GM12878 (cell line): ENCODE measurements around the gene PSORS1C1. TPM values are rescaled to one million over a fixed set of nuclear protein-coding genes. Genes with fewer than 3 reads are reported as not detected.

Source experiments
- ATAC-seq: fragments of 200-7000 bp; cut with Tn5 transposase; 3 replicates; pipeline ENCODE4 v1.9.1; 2020; ENCODE audit warnings: mild to moderate bottlenecking, moderate library complexity
- BruUV-seq: library from RNA; stranded (reverse); fragments of 400-500 nt; replicated peaks from 2 replicates; lab custom pipeline; 2021; lab: Mats Ljungman, UMichigan
- CTCF ChIA-PET: fragments of 300-600 bp; sonication (Branson Sonifier 250); formaldehyde crosslinking; extraction: SDS; loops from one replicate; lab custom pipeline; 2021; ENCODE audit warnings: inconsistent platforms; lab: Yijun Ruan, JAX
- POLR2A ChIA-PET: fragments of 350-600 bp; formaldehyde crosslinking; extraction: SDS; loops from one replicate; lab custom pipeline; 2021; ENCODE audit warnings: inconsistent platforms; lab: Charles Lee
- RAD21 ChIA-PET: fragments of 300-600 bp; sonication (Branson Sonifier 250); formaldehyde crosslinking; loops from one replicate; lab custom pipeline; 2023; ENCODE audit warnings: antibody characterized with exemption; ENCODE audit not compliant: unreplicated experiment; lab: Charles Lee
- SMC1A ChIA-PET: fragments of 300-600 bp; sonication (Branson Sonifier 250); formaldehyde crosslinking; loops from one replicate; lab custom pipeline; 2023; ENCODE audit not compliant: unreplicated experiment, uncharacterized antibody; lab: Charles Lee
- DNase-seq: peaks from one replicate; pipeline ENCODE4 v3.0.0-alpha.2; 2011; ENCODE audit warnings: low read depth, low spot score
- FAIRE-seq: peaks from 3 replicates; lab custom pipeline; 2011; peaks lifted over from hg19 to GRCh38; lab: Jason Lieb, UNC
- H2AFZ ChIP-seq: 2 replicates; pipeline ENCODE4 v1.6.0; 2011; ENCODE audit warnings: low read depth, low read length, control low read depth; ENCODE audit not compliant: control insufficient read depth
- H3K27ac ChIP-seq: 2 replicates; pipeline ENCODE4 v1.5.1; 2011; ENCODE audit warnings: control low read depth; ENCODE audit not compliant: control insufficient read depth, insufficient read depth
- H3K27me3 ChIP-seq, 2 experiments: replicated peaks in 1 of 2; 2 replicates each; pipeline versions ENCODE4 v1.6.0 to v1.6.1; 2011; ENCODE audit warnings: low read length in 1 of 2; ENCODE audit not compliant: control insufficient read depth in 2 of 2, insufficient read depth in 2 of 2
- H3K36me3 ChIP-seq, 2 experiments: 2 replicates each; pipeline ENCODE4 v1.5.1; 2011; ENCODE audit warnings: low read length in 1 of 2; ENCODE audit not compliant: control insufficient read depth in 2 of 2, insufficient read depth in 2 of 2
- H3K4me1 ChIP-seq: 2 replicates; pipeline ENCODE4 v1.6.1; 2011; ENCODE audit warnings: mild to moderate bottlenecking, low read length, moderate library complexity, mixed read lengths; ENCODE audit not compliant: control insufficient read depth, insufficient read depth
- H3K4me2 ChIP-seq: 2 replicates; pipeline ENCODE4 v1.6.0; 2011; ENCODE audit warnings: control low read depth; ENCODE audit not compliant: control insufficient read depth, insufficient read depth
- H3K4me3 ChIP-seq: fragments of 200-600 bp; sonication (generic); 2 replicates; pipeline ENCODE4 v1.5.1; 2016
- H3K79me2 ChIP-seq: 2 replicates; pipeline ENCODE4 v1.6.0; 2011; ENCODE audit warnings: low read length; ENCODE audit not compliant: control insufficient read depth, insufficient read depth
- H3K9ac ChIP-seq: 2 replicates; pipeline ENCODE4 v1.8.0; 2011; ENCODE audit warnings: low read length, control low read depth, mixed read lengths; ENCODE audit not compliant: control insufficient read depth, insufficient read depth
- H3K9me3 ChIP-seq: replicated peaks from 3 replicates; pipeline ENCODE4 v1.5.1; 2011; ENCODE audit warnings: mild to moderate bottlenecking, low read length; ENCODE audit not compliant: control insufficient read depth, insufficient read depth
- H4K20me1 ChIP-seq: 2 replicates; pipeline ENCODE4 v1.6.0; 2011; ENCODE audit not compliant: control insufficient read depth, insufficient read depth
- BHLHE40 ChIP-seq, 2 experiments: fragments of 450-650 bp in 1 of 2; IDR thresholded peaks; 2 replicates each; pipeline ENCODE4 v1.6.1; 2011 to 2017; ENCODE audit warnings: low read depth in 2 of 2, borderline replicate concordance in 1 of 2, improper control_type of control experiment in 1 of 2, low read length in 1 of 2, mild to moderate bottlenecking in 1 of 2
- CHD1 ChIP-seq: IDR thresholded peaks from 2 replicates; pipeline ENCODE4 v1.6.1; 2012; ENCODE audit warnings: low read depth, low read length, improper control_type of control experiment
- EED ChIP-seq: sonication (generic); IDR thresholded peaks from 2 replicates; pipeline ENCODE4 v1.6.1; 2016; ENCODE audit warnings: antibody characterized with exemption, low read depth
- FOXM1 ChIP-seq: IDR thresholded peaks from 2 replicates; pipeline ENCODE4 v1.6.1; 2012; ENCODE audit warnings: low read depth, mild to moderate bottlenecking, inconsistent platforms, low read length, moderate library complexity
- GATAD2B ChIP-seq: fragments of 450-650 bp; conservative IDR thresholded peaks from 2 replicates; pipeline ENCODE4 v1.6.1; 2017; ENCODE audit warnings: low read depth, mild to moderate bottlenecking, moderate library complexity
- JUNB ChIP-seq: IDR thresholded peaks from 2 replicates; pipeline ENCODE4 v1.6.1; 2016; ENCODE audit warnings: antibody characterized with exemption, mild to moderate bottlenecking
- KDM1A ChIP-seq: fragments of 200-600 bp; sonication (generic); IDR thresholded peaks from 2 replicates; pipeline ENCODE4 v1.6.1; 2016; ENCODE audit warnings: borderline replicate concordance
- RAD21 ChIP-seq: IDR thresholded peaks from 2 replicates; pipeline ENCODE4 v1.6.1; 2011; ENCODE audit warnings: mild to moderate bottlenecking, low read depth, low read length, moderate library complexity; ENCODE audit not compliant: insufficient read depth
- RB1 ChIP-seq: fragments of 450-650 bp; formaldehyde crosslinking; IDR thresholded peaks from 2 replicates; pipeline ENCODE4 v1.6.1; 2017; ENCODE audit warnings: mild to moderate bottlenecking, borderline replicate concordance
- SIX5 ChIP-seq: IDR thresholded peaks from 2 replicates; pipeline ENCODE4 v1.6.1; 2011; ENCODE audit warnings: mild to moderate bottlenecking, low read depth, low read length, moderate library complexity; ENCODE audit not compliant: severe bottlenecking
- SMAD1 ChIP-seq: fragments of 450-650 bp; IDR thresholded peaks from 2 replicates; pipeline ENCODE4 v1.6.1; 2018; ENCODE audit warnings: mild to moderate bottlenecking, low read depth; ENCODE audit not compliant: partially characterized antibody
- SMC3 ChIP-seq: IDR thresholded peaks from 2 replicates; pipeline ENCODE4 v1.6.1; 2011; ENCODE audit warnings: low read length, improper control_type of control experiment, borderline replicate concordance
- USF1 ChIP-seq: IDR thresholded peaks from 2 replicates; pipeline ENCODE4 v1.6.1; 2011; ENCODE audit warnings: borderline replicate concordance, low read depth, mild to moderate bottlenecking, moderate library complexity, mixed read lengths, low read length; ENCODE audit not compliant: insufficient read depth; ENCODE audit errors: extremely low read length
- YY1 ChIP-seq: IDR thresholded peaks from 2 replicates; pipeline ENCODE4 v1.6.1; 2011; ENCODE audit warnings: low read depth, mild to moderate bottlenecking, low read length
- ZNF274 ChIP-seq: IDR thresholded peaks from one replicate; pipeline ENCODE4 v1.8.0; 2011; ENCODE audit not compliant: insufficient read length, insufficient read depth
- WGBS: methylation state at CpG from one replicate; pipeline ENCODE4 v1.1.6; 2016; ENCODE audit warnings: low lambda C conversion rate; ENCODE audit not compliant: insufficient replicate concordance, insufficient coverage; ENCODE audit errors: missing lambda C conversion rate; 5-methylcytosine and 5-hydroxymethylcytosine counted together
- in situ Hi-C: fragments of 300-500 bp; cut with MboI; formaldehyde crosslinking; loops from 9 replicates; pipeline ENCODE4 v1.14.3; 2018; ENCODE audit warnings: mixed read lengths
- intact Hi-C: fragments of 100-400 bp; cut with micrococcal nuclease; formaldehyde crosslinking; loops from one replicate; pipeline ENCODE4 v1.14.2; 2022; ENCODE audit not compliant: unreplicated experiment
- polyA plus RNA-seq, 11 experiments: library from polyadenylated mRNA; depleted of rRNA in 4 of 11; unstranded in 6 of 11; stranded (reverse) in 5 of 11; fragments of >200 nt; fragmentation: Nextera tagmentation in 4 of 11; fragmentation: Illumina TruSeq in 1 of 11; extraction: Ambion mirVana in 4 of 11; extraction: Trizol in 1 of 11; gene quantifications; 1 replicate in 1 of 11; 2 replicates in 10 of 11; pipeline versions ENCODE4 v1.2.1 to v1.2.3, GENCODE V29; 2011 to 2016; ENCODE audit warnings: inconsistent platforms in 2 of 11, missing spikeins in 2 of 11, low read depth in 1 of 11
- total RNA-seq, 4 experiments: library from RNA; depleted of rRNA in 3 of 4; stranded (reverse); fragments of >200 nt in 3 of 4; fragmentation: Illumina TruSeq in 1 of 4; extraction: Trizol in 1 of 4; gene quantifications; 2 replicates each; pipeline versions ENCODE4 v1.2.1 to v1.2.3, GENCODE V29; 2013 to 2021
- TF ChIP-seq, protein P1 (sequence below), 3 experiments: IDR thresholded peaks in 2 of 3; conservative IDR thresholded peaks in 1 of 3; 2 replicates each; pipeline ENCODE4 v1.5.1; 2011; ENCODE audit warnings: low read depth in 3 of 3, low read length in 3 of 3, mild to moderate bottlenecking in 3 of 3, control low read depth in 2 of 3, moderate library complexity in 2 of 3, inconsistent platforms in 1 of 3, mixed read lengths in 1 of 3; ENCODE audit not compliant: control insufficient read depth in 2 of 3, insufficient read depth in 1 of 3; ENCODE audit errors: extremely low read depth in 1 of 3
- TF ChIP-seq, protein P2 (sequence below): IDR thresholded peaks from 2 replicates; pipeline ENCODE4 v1.6.1; 2012; ENCODE audit warnings: mild to moderate bottlenecking, low read depth, low read length

The PSORS1C1 gene
- total and polyA plus RNA-seq, 10 of the 15 experiments (the other 5 are each of a cell fraction or from before 2014, with no cell fraction given) = 0.13 to 1.00 (median 0.20) TPM; not detected in 5

- H3K79me2 ChIP-seq = no peaks in the 10 kb centered on the region
- H3K36me3 ChIP-seq = no peaks in the 10 kb centered on the region
- POLR2A ChIA-PET = interaction anchor here (1.2 kb wide), 1 partner anchor 59 kb away, joined by 4 read pairs; no protein-coding TSS in a partner anchor
- no peaks in the 10 kb centered on the region for H4K20me1 ChIP-seq
- H3K4me1 ChIP-seq = no peaks in the 10 kb centered on the region; the same call in 1 of the 2 replicates
- no peak overlapping the region for H3K4me2 ChIP-seq
- SMC1A ChIA-PET = interaction anchor here (0.9 to 2.9 kb wide), 7 partner anchors 8 to 214 kb away, joined by 3 to 8 read pairs (median 3); partner anchors contain the start of gene VARS2
- RAD21 ChIA-PET = interaction anchor here (0.7 to 1.5 kb wide), 4 partner anchors 9 to 228 kb away, joined by 3 to 4 read pairs (median 3); no protein-coding TSS in a partner anchor
- BruUV-seq = no TSS peak
- in situ Hi-C loops = no loop called here
- no peak overlapping the region for H3K27ac ChIP-seq
- H3K9me3 ChIP-seq = no peaks in the 10 kb centered on the region
- ATAC-seq (peak; percentile 81), FAIRE-seq (peak; percentile 91), DNase-seq (peak; percentile 13)
- H3K27me3 ChIP-seq = no peaks in the 10 kb centered on the region; a peak in 4 of 4 replicates
- intact Hi-C loops = no loop called here
- H3K4me3 ChIP-seq = no peak overlapping the region
- under 1% methylated on average over 8 of the region's 8 CpGs for WGBS
- H2AFZ ChIP-seq = no peak overlapping the region
- H3K9ac ChIP-seq = no peak overlapping the region
- CTCF ChIA-PET = interaction anchor here (0.7 to 22.9 kb wide), 21 partner anchors 9 to 776 kb away, joined by 3 to 326 read pairs (median 4); partner anchors contain the start of genes C6orf15, CCHCR1, PSORS1C2 and TCF19
- TF ChIP-seq ZNF274 = no peak
- TF ChIP-seq SMC3 = peak; percentile 56; the same call in 1 of the 2 replicates
- no peak for TF ChIP-seq SMAD1
- TF ChIP-seq JUNB = no peak
- TF ChIP-seq, protein P1, sequence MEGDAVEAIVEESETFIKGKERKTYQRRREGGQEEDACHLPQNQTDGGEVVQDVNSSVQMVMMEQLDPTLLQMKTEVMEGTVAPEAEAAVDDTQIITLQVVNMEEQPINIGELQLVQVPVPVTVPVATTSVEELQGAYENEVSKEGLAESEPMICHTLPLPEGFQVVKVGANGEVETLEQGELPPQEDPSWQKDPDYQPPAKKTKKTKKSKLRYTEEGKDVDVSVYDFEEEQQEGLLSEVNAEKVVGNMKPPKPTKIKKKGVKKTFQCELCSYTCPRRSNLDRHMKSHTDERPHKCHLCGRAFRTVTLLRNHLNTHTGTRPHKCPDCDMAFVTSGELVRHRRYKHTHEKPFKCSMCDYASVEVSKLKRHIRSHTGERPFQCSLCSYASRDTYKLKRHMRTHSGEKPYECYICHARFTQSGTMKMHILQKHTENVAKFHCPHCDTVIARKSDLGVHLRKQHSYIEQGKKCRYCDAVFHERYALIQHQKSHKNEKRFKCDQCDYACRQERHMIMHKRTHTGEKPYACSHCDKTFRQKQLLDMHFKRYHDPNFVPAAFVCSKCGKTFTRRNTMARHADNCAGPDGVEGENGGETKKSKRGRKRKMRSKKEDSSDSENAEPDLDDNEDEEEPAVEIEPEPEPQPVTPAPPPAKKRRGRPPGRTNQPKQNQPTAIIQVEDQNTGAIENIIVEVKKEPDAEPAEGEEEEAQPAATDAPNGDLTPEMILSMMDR (IDR thresholded peaks at IDR 0.05 in 2 of 3, conservative IDR thresholded peaks at IDR 0.05 in 1 of 3; ENCODE audit: control insufficient read depth in 2 of 3, extremely low read depth in 1 of 3, insufficient read depth in 1 of 3, low read depth in 3 of 3, low read length in 3 of 3) = peak; percentile 80 to 90 (median 82)
- TF ChIP-seq FOXM1 = no peak
- no peak for TF ChIP-seq GATAD2B
- 0 out of 2 replicates have a peak, but pooled peaks have one; percentile 41 for TF ChIP-seq YY1
- TF ChIP-seq EED = no peak
- no peak for TF ChIP-seq SIX5
- no peak for TF ChIP-seq CHD1
- no peak for TF ChIP-seq KDM1A
- TF ChIP-seq RAD21 = peak; percentile 30; the same call in 1 of the 2 replicates
- no peak; a peak in 1 of 4 replicates for TF ChIP-seq BHLHE40 (IDR thresholded peaks at IDR 0.05; ENCODE audit: borderline replicate concordance in 1 of 2, low read depth in 2 of 2, low read length in 1 of 2)
- TF ChIP-seq RB1 = no peak
- TF ChIP-seq, protein P2, sequence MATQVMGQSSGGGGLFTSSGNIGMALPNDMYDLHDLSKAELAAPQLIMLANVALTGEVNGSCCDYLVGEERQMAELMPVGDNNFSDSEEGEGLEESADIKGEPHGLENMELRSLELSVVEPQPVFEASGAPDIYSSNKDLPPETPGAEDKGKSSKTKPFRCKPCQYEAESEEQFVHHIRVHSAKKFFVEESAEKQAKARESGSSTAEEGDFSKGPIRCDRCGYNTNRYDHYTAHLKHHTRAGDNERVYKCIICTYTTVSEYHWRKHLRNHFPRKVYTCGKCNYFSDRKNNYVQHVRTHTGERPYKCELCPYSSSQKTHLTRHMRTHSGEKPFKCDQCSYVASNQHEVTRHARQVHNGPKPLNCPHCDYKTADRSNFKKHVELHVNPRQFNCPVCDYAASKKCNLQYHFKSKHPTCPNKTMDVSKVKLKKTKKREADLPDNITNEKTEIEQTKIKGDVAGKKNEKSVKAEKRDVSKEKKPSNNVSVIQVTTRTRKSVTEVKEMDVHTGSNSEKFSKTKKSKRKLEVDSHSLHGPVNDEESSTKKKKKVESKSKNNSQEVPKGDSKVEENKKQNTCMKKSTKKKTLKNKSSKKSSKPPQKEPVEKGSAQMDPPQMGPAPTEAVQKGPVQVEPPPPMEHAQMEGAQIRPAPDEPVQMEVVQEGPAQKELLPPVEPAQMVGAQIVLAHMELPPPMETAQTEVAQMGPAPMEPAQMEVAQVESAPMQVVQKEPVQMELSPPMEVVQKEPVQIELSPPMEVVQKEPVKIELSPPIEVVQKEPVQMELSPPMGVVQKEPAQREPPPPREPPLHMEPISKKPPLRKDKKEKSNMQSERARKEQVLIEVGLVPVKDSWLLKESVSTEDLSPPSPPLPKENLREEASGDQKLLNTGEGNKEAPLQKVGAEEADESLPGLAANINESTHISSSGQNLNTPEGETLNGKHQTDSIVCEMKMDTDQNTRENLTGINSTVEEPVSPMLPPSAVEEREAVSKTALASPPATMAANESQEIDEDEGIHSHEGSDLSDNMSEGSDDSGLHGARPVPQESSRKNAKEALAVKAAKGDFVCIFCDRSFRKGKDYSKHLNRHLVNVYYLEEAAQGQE = no peak
- TF ChIP-seq USF1 = no peak
These were observed 13.6 kb downstream of the PSORS1C1 start for GRCh38 chr6:31128093-31128676.
